C4-2B (cell line): ENCODE results near the gene CEACAM4.

Experiments
- H3K27ac ChIP-seq: fragments of 450-650 bp; 2 replicates; pipeline ENCODE4 v1.5.1; 2017
- ZFX ChIP-seq: fragments of 450-650 bp; IDR thresholded peaks from 2 replicates; pipeline ENCODE4 v1.6.1; 2017
- TF ChIP-seq, protein P1 (sequence below): fragments of 450-650 bp; conservative IDR thresholded peaks from 2 replicates; pipeline ENCODE4 v1.5.1; 2017; ENCODE audit warnings: mild to moderate bottlenecking

Gene CEACAM4

DNA sequence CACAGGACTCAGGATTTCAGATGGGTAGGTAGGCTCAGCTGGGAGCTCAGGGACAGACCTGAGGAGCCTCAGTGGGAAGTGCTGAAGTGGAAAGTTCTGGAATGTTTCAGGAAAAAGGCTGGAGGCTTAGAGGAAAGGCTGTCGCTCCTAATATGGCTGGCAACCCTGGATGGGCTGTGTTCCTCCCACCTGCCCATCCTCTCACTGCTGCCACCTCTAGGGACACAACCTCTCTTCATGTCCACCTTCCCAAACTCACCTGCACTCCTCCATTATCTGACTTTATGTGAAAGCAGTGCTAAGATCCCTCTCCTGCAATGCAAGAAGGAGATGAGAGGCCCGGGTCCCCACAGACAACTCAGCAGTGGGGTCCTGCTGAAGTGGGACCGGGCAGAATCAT is 56.7 kb downstream of the CEACAM4 start:
- TF ChIP-seq, protein P1, sequence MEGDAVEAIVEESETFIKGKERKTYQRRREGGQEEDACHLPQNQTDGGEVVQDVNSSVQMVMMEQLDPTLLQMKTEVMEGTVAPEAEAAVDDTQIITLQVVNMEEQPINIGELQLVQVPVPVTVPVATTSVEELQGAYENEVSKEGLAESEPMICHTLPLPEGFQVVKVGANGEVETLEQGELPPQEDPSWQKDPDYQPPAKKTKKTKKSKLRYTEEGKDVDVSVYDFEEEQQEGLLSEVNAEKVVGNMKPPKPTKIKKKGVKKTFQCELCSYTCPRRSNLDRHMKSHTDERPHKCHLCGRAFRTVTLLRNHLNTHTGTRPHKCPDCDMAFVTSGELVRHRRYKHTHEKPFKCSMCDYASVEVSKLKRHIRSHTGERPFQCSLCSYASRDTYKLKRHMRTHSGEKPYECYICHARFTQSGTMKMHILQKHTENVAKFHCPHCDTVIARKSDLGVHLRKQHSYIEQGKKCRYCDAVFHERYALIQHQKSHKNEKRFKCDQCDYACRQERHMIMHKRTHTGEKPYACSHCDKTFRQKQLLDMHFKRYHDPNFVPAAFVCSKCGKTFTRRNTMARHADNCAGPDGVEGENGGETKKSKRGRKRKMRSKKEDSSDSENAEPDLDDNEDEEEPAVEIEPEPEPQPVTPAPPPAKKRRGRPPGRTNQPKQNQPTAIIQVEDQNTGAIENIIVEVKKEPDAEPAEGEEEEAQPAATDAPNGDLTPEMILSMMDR, result no peak
- no peak for TF ChIP-seq ZFX
- H3K27ac ChIP-seq, result no peak overlapping the region

DNA sequence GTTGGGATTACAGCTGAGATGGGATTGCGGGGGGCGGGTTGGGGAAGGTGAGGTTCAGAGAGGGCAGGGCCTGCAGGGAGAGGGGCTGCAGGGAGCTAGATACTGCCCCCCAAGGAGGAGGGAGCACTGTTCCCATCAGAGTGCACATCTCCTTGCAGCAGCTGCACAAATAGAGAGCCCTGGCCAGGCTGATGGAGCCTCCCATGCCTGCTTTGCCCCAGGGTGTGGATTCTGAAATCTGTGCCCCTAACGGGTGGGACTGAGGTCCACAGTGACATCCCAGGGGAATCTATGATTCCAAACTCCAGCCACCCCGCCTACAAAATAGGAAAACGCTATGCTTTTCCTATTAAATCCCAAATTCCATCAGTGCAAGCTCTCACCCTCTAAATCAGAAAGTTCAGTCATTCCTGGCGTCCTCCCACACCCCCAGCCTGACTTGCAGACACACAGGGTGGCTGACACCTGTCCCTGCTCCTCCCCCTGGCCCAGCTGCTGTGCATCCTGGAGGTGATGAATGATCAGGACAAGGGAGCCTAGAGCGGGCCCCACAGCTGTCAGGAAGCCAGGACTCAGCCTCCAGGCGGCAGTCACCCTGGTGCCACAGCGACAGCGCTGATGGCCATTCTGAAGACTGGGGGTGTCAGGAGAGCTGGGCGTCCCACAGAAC is 57.3 kb downstream of the CEACAM4 start:
- no peak overlapping the region for H3K27ac ChIP-seq
- TF ChIP-seq, protein P1, result no peak
- TF ChIP-seq ZFX, result no peak
